ENCODE results near the gene AGO1.

Gene AGO1

DNA sequence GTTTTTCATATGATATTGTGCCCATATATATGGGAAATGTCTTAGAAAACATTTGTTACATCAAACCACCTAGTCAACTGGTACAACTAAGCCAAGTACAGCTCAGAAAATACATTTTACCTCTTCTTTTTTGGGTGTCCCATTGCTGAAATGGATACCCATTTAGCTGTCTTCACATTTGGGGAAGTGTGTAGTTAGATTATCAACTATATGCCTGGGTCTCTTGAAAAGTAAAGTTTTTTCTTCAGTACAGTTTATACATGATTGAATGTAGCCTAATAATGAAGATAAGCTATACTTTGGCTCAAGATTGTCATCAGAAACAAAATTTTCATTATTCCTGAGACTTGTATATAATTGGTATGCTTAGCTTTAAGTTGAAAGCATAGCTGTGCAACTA, 49.9 kb downstream of the AGO1 start:
- Histone ChIP-seq H3K4me1 (ENCODE audit: low read depth, poor library complexity, severe bottlenecking) (peaks cover 39% of the 10 kb centered on the region), H2AFZ (ENCODE audit: low read depth) (no peak overlapping the region), H3K9ac (no peak overlapping the region), H3K36me3 (ENCODE audit: insufficient read depth) (no peaks in the 10 kb centered on the region), H3K27ac (no peak overlapping the region), H3K27me3 (ENCODE audit: insufficient read depth, low read depth) (peaks cover 23% of the 10 kb centered on the region; the same call in 1 of the 2 replicates), H4K20me1 (ENCODE audit: insufficient read depth) (no peaks in the 10 kb centered on the region), H3K79me2 (ENCODE audit: insufficient read depth, low read depth) (peaks cover 13% of the 10 kb centered on the region), H3K4me2 (no peak overlapping the region), H3K4me3 (IDR thresholded peaks at IDR 0.05; ENCODE audit: insufficient read depth, low read depth, low read length) (no peak overlapping the region)
- TF ChIP-seq CTCF (conservative IDR thresholded peaks at IDR 0.05; ENCODE audit: low read depth, low read length) = no peak

- no peak for TF ChIP-seq CTCF (conservative IDR thresholded peaks at IDR 0.05; ENCODE audit: low read depth, low read length)
- H3K4me3 ChIP-seq (IDR thresholded peaks at IDR 0.05; ENCODE audit: insufficient read depth, low read depth, low read length) = no peak overlapping the region
- no peaks in the 10 kb centered on the region for H3K36me3 ChIP-seq (ENCODE audit: insufficient read depth)
- no peak overlapping the region for H3K9ac ChIP-seq
- H3K27me3 ChIP-seq (ENCODE audit: insufficient read depth, low read depth) = peaks cover 23% of the 10 kb centered on the region; the same call in 1 of the 2 replicates
- H2AFZ ChIP-seq (ENCODE audit: low read depth) = no peak overlapping the region
- no peak overlapping the region for H3K27ac ChIP-seq
- H3K4me2 ChIP-seq = peak overlapping the region; percentile 11; the same call in 1 of the 2 replicates
- H3K79me2 ChIP-seq (ENCODE audit: insufficient read depth, low read depth) = peaks cover 13% of the 10 kb centered on the region
- peaks cover 37% of the 10 kb centered on the region for H3K4me1 ChIP-seq (ENCODE audit: low read depth, poor library complexity, severe bottlenecking)
- H4K20me1 ChIP-seq (ENCODE audit: insufficient read depth) = no peaks in the 10 kb centered on the region
Observed at GRCh38 chr1:35935442-35936388, 52.7 kb downstream of the AGO1 start.

DNA sequence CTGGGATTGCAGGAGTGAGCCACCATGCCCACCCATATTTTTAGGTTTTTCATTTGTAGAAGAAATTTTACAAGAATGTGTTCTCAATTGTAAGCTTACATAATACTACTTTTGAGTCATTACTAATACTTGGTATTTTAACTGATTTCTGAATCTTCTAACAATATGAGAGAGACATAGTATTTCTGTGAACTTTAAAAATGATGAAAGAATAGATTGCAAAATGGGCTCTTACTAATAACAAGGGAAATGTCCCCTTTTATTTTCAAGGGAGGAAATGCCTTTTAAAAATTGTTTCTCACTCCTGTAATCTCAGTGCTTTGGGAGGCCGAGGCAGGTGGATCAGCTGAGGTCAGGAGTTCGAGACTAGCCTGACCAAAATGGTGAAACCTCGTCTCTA, 53.8 kb downstream of the AGO1 start:
- no peak for TF ChIP-seq CTCF (conservative IDR thresholded peaks at IDR 0.05; ENCODE audit: low read depth, low read length)
- Histone ChIP-seq H3K79me2 (ENCODE audit: insufficient read depth, low read depth) (peaks cover 11% of the 10 kb centered on the region), H4K20me1 (ENCODE audit: insufficient read depth) (no peaks in the 10 kb centered on the region), H3K4me1 (ENCODE audit: low read depth, poor library complexity, severe bottlenecking) (peaks cover 35% of the 10 kb centered on the region), H3K9ac (no peak overlapping the region), H3K27ac (no peak overlapping the region), H3K36me3 (ENCODE audit: insufficient read depth) (no peaks in the 10 kb centered on the region), H3K4me3 (IDR thresholded peaks at IDR 0.05; ENCODE audit: insufficient read depth, low read depth, low read length) (no peak overlapping the region), H3K27me3 (ENCODE audit: insufficient read depth, low read depth) (peaks cover 23% of the 10 kb centered on the region; the same call in 1 of the 2 replicates), H2AFZ (ENCODE audit: low read depth) (no peak overlapping the region), H3K4me2 (no peak overlapping the region; the same call in 1 of the 2 replicates)

GRCh38 chr1:35939484-35939883, 56.5 kb downstream of the AGO1 start:
- Histone ChIP-seq H3K36me3 (ENCODE audit: insufficient read depth) (no peaks in the 10 kb centered on the region), H3K9ac (no peak overlapping the region), H3K4me2 (no peak overlapping the region), H3K27me3 (ENCODE audit: insufficient read depth, low read depth) (peaks cover 11% of the 10 kb centered on the region; the same call in 1 of the 2 replicates), H3K27ac (no peak overlapping the region), H3K79me2 (ENCODE audit: insufficient read depth, low read depth) (no peaks in the 10 kb centered on the region), H3K4me3 (IDR thresholded peaks at IDR 0.05; ENCODE audit: insufficient read depth, low read depth, low read length) (no peak overlapping the region), H2AFZ (ENCODE audit: low read depth) (no peak overlapping the region), H3K4me1 (ENCODE audit: low read depth, poor library complexity, severe bottlenecking) (peaks cover 20% of the 10 kb centered on the region), H4K20me1 (ENCODE audit: insufficient read depth) (no peaks in the 10 kb centered on the region)
- TF ChIP-seq CTCF (conservative IDR thresholded peaks at IDR 0.05; ENCODE audit: low read depth, low read length) = no peak
